Measurements from ENCODE around the gene FABP7. TPM values are rescaled to one million over a fixed set of nuclear protein-coding genes. Genes with fewer than 3 reads are reported as not detected.
A peak's percentile ranks its signal among the peaks of the same experiment; 100 is the strongest.

FABP7 gene
- polyA plus RNA-seq, 2 of the 4 experiments (the other 2 are of a cell fraction) = not detected

DNA sequence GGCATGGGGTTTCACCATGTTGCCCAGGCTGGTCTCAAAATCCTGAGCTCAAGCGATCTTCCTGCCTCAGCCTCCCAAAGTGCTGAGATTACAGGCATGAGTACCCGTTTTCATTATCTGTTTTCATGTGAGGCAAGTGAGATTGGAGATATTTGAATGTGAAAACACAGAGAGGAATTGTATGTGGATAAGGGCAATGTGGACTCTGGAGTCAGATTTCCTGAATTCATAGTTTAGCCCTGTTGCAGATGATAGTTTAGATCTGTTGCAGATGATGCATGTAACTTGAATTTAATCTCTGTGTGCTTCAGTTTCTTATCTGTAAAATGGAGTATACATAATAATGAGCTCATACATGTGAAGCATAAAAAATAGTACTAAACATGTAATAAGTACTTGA is 13.2 kb downstream of the FABP7 start (continued):
- TF ChIP-seq, protein P1, sequence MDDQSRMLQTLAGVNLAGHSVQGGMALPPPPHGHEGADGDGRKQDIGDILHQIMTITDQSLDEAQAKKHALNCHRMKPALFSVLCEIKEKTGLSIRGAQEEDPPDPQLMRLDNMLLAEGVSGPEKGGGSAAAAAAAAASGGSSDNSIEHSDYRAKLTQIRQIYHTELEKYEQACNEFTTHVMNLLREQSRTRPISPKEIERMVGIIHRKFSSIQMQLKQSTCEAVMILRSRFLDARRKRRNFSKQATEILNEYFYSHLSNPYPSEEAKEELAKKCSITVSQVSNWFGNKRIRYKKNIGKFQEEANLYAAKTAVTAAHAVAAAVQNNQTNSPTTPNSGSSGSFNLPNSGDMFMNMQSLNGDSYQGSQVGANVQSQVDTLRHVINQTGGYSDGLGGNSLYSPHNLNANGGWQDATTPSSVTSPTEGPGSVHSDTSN (IDR thresholded peaks at IDR 0.05) = no peak
- TF ChIP-seq PHF8 (IDR thresholded peaks at IDR 0.05; ENCODE audit: borderline replicate concordance, low read depth) (no peak), ZNF302 (CRISPR knock-in tag; IDR thresholded peaks at IDR 0.05) (no peak)

DNA sequence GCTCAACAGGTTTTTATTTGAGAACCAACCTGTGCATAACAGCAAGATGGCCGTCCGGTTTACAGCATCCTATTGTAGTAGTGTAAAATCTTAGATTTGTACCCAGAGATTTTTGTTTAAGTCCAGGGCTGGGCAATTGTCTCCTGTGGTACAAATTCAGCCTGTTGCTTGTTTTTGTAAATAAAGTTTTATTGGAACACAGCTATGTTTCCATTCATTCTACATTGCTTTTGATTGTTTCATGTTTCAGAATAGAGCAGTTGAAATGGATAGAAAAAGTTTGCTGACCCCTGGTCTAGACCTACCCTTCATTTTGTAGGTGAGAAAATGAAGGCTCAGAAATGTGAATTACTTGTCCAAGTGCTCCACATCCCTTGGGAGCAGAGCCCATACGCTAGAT is 18.0 kb downstream of the FABP7 start:
- no peak for TF ChIP-seq CBX2 (IDR thresholded peaks at IDR 0.05; ENCODE audit: borderline replicate concordance, low read depth)
- no peak for TF ChIP-seq HOXA7 (CRISPR knock-in tag; IDR thresholded peaks at IDR 0.05)
- no peak for TF ChIP-seq SMC3 (IDR thresholded peaks at IDR 0.05)
- no peak for TF ChIP-seq RFX5 (IDR thresholded peaks at IDR 0.05)
- no peak for TF ChIP-seq CHD2 (IDR thresholded peaks at IDR 0.05; ENCODE audit: low read length, partially characterized antibody)
- no peak for TF ChIP-seq HDAC2 (IDR thresholded peaks at IDR 0.05)
- TF ChIP-seq HEYL (CRISPR knock-in tag; IDR thresholded peaks at IDR 0.05) = no peak
- TF ChIP-seq NPAS2 (CRISPR knock-in tag; IDR thresholded peaks at IDR 0.05; ENCODE audit: borderline replicate concordance) = no peak
- TF ChIP-seq, protein P2, sequence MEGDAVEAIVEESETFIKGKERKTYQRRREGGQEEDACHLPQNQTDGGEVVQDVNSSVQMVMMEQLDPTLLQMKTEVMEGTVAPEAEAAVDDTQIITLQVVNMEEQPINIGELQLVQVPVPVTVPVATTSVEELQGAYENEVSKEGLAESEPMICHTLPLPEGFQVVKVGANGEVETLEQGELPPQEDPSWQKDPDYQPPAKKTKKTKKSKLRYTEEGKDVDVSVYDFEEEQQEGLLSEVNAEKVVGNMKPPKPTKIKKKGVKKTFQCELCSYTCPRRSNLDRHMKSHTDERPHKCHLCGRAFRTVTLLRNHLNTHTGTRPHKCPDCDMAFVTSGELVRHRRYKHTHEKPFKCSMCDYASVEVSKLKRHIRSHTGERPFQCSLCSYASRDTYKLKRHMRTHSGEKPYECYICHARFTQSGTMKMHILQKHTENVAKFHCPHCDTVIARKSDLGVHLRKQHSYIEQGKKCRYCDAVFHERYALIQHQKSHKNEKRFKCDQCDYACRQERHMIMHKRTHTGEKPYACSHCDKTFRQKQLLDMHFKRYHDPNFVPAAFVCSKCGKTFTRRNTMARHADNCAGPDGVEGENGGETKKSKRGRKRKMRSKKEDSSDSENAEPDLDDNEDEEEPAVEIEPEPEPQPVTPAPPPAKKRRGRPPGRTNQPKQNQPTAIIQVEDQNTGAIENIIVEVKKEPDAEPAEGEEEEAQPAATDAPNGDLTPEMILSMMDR (IDR thresholded peaks at IDR 0.05) = no peak
- no peak for TF ChIP-seq TP53 (CRISPR knock-in tag; IDR thresholded peaks at IDR 0.05)
- no peak for TF ChIP-seq FOSL2 (IDR thresholded peaks at IDR 0.05)
- no peak for TF ChIP-seq FOSL2 (CRISPR knock-in tag; IDR thresholded peaks at IDR 0.05)
- TF ChIP-seq, protein P3, sequence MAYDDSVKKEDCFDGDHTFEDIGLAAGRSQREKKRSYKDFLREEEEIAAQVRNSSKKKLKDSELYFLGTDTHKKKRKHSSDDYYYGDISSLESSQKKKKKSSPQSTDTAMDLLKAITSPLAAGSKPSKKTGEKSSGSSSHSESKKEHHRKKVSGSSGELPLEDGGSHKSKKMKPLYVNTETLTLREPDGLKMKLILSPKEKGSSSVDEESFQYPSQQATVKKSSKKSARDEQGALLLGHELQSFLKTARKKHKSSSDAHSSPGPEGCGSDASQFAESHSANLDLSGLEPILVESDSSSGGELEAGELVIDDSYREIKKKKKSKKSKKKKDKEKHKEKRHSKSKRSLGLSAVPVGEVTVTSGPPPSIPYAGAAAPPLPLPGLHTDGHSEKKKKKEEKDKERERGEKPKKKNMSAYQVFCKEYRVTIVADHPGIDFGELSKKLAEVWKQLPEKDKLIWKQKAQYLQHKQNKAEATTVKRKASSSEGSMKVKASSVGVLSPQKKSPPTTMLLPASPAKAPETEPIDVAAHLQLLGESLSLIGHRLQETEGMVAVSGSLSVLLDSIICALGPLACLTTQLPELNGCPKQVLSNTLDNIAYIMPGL (CRISPR knock-in tag; IDR thresholded peaks at IDR 0.05; ENCODE audit: borderline replicate concordance) = no peak
- TF ChIP-seq, protein P4, sequence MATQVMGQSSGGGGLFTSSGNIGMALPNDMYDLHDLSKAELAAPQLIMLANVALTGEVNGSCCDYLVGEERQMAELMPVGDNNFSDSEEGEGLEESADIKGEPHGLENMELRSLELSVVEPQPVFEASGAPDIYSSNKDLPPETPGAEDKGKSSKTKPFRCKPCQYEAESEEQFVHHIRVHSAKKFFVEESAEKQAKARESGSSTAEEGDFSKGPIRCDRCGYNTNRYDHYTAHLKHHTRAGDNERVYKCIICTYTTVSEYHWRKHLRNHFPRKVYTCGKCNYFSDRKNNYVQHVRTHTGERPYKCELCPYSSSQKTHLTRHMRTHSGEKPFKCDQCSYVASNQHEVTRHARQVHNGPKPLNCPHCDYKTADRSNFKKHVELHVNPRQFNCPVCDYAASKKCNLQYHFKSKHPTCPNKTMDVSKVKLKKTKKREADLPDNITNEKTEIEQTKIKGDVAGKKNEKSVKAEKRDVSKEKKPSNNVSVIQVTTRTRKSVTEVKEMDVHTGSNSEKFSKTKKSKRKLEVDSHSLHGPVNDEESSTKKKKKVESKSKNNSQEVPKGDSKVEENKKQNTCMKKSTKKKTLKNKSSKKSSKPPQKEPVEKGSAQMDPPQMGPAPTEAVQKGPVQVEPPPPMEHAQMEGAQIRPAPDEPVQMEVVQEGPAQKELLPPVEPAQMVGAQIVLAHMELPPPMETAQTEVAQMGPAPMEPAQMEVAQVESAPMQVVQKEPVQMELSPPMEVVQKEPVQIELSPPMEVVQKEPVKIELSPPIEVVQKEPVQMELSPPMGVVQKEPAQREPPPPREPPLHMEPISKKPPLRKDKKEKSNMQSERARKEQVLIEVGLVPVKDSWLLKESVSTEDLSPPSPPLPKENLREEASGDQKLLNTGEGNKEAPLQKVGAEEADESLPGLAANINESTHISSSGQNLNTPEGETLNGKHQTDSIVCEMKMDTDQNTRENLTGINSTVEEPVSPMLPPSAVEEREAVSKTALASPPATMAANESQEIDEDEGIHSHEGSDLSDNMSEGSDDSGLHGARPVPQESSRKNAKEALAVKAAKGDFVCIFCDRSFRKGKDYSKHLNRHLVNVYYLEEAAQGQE (IDR thresholded peaks at IDR 0.05) = no peak
- CTCF ChIA-PET = interaction anchor here (0.6 to 2.5 kb wide), 6 partner anchors 9 to 72 kb away, joined by 3 to 17 read pairs (median 4); partner anchors contain the start of gene SMPDL3A
- POLR2A ChIA-PET = interaction anchor here (1.6 kb wide), 1 partner anchor 8 kb away, joined by 17 read pairs; the partner anchor contains the start of gene SMPDL3A
- H3K27ac ChIP-seq = peak overlapping the region in 1 of 2 experiments; percentile 34; a peak in 2 of 6 replicates
- H3K4me3 ChIP-seq = no peak overlapping the region
- FAIRE-seq (no peak), DNase-seq (ENCODE audit: low read depth in 1 of 2, low spot score in 1 of 2) (no peak), ATAC-seq (no peak)
- H3K4me2 ChIP-seq = peak overlapping the region; percentile 58
- H3K9me3 ChIP-seq = no peaks in the 10 kb centered on the region
- WGBS (ENCODE audit: missing lambda C conversion rate) = 80% methylated on average over 3 of the region's 3 CpGs
- H3K4me1 ChIP-seq = peaks cover 32% of the 10 kb centered on the region

Data from A549 (cell line).